GM19468 (cell line): Measurements from ENCODE around the gene STOML2.

ENCODE experiments used
- ATAC-seq: cut with Tn5 transposase; IDR thresholded peaks from one replicate; pipeline ENCODE4 v1.9.1; 2021; ENCODE audit warnings: mild to moderate bottlenecking, moderate library complexity, moderate number of reproducible peaks; ENCODE audit not compliant: unreplicated experiment; ENCODE audit errors: extremely low read depth

Gene STOML2

DNA sequence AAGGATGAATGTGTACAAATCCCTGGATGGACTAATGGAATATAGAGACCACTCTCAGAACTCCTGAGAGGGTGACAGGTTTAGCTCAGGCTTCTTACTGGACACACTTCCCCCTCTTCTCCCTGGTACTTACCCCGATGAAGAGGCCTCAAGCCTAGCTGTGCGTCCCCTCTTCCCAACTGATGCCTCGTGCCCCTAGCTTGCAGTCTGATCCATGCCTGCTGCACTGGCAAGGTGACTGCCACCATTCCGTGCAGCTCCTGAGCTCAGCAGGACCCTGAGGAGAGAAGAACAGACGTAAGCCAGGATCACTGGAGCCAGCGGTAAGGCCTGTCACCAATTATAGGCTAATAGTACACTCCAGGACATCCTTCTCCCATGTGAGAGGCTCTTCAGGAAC lies 5.5 kb upstream of the STOML2 start:
- ATAC-seq: no peak

DNA sequence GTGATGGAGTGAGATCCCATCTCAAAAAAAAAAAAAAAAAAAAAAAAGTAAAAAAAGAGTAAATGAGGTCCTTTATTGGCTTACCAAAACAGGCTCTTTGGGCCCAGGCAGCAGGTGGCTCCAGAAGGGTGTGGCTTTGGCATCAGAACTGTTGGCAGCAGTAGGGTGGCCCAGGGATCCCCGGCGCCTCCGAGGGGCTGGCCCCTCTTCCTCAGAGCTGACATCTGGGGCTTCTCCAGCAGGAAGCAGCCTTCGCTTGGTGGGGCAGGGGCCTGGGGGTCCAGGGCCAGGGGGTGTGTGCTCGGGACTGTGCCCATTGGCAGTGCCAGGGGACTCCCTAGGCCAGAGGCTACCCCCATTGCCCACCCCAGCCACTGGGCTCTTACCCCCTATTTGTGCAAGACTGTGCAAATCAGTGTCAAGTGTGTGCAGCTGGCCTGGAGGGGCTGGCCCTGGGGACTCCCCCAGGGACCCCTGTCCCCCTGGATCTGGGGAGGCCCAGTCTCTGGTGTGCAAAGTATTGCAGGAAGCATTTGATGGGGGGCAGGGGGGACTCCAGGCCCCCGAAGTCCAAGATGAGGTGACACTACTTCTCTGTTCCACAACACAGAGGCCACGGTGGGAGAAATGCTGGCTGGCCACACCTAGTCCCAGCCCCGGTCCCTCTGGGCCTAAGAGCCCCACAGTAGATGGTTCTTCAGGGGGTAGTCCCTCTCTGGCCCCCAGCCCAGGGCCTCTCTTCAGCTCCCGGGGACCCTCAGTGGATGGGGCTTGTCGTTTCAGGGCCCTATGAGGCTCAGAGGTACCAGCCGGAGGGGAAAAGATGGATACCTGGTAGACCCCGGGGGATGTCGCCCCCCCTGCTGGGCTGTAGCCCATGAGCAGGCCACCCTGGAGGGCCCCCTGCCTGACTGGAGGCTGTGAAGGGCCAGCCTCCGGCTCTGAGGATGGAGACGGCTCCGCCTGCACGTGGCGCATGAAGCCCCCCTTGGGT lies 4.7 kb upstream of the STOML2 start:
- ATAC-seq: no peak

DNA sequence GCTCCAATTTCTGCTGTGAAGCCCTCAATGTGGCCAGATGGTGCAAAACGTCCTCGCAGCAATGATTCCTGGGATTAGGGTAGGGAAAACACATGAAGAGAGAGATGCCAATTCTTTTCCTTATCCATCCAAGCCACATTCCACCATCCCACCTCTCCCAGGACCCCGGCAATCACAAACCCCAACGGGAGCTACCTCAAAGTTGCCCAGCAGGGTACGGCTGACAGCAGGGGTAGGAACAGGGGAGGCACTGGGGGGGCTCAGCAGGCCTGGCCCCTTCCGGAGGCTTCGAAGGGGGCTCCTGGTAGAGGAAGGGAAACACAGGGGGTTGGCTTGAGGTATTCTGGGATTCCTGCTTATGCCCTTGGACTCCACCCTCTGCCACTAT lies 3.4 kb upstream of the STOML2 start:
- ATAC-seq: no peak

DNA sequence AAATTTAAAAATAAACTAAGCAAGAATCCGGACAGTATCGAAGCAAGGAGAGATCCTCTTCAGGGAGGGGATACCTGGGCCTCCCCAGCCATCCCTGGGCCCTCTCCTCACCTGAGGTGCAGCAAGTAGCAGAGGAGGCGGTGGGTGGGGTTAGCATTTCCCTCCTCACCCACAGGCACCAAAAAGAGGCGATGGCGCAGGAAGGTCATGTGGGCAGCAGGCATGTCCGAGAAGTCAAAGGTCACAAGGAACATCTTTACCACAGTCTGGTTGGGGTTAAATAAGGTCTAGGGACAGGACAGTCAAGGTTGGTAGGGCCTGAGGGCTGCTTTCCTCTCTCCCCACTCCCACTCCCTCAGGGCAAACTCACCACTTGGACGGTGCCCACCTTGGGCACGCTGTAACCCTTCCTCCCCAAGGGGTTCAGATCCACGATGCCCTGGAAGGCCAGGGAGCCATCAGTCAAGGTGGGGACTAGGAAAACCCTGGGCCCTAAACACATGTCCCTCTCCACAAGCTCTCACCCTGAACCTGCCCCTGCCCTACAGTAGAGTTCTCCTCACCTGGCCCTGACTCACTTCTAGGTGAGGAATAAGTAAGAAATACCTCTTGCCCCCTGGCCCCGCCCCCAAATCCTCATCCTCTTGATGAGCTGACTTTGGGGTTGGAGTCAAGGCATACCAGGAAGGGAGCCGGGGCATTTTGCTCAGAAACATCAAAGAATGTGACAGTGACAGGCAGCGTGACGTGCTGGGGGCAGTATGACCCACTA lies 2.8 kb upstream of the STOML2 start:
- no peak for ATAC-seq

DNA sequence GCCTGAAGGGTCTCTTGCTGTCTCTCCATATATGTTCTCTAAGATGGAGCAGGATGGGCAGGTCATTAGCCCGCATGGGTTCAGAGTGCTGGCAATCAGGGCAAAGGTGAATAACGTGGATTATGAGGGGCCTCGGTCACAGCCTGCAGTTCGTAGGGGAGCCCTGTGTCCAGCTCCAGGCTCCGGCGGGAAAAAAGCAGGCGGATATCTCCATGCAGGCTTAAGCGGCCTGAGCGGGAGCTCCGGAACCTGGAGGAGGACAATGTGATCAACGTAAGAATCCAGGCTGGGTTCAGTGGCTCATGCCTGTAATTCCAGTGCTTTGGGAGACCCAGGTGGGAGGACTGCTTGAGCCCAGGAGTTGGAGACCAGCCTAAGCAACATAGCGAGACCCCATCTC lies 2.2 kb upstream of the STOML2 start:
- no peak for ATAC-seq

DNA sequence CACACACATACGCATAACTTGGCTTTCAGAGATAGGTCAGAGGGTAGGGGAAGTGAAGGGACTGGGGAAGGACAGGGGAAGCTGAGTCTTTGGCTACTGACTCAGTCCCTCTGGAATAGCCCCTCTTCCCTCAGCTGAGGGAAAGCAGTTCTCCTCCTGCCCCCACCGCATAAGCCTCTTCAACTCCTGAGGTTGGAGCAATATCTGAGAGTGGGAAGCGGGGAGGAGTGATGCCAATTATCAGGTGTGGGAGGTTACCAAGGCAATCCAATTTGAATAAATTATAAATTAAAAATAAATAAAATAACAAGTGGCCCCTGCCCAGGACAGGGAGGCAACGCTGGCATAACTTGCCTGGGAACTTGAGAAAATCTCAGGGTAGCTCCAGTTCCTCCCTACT lies 1.7 kb upstream of the STOML2 start:
- ATAC-seq: no peak

DNA sequence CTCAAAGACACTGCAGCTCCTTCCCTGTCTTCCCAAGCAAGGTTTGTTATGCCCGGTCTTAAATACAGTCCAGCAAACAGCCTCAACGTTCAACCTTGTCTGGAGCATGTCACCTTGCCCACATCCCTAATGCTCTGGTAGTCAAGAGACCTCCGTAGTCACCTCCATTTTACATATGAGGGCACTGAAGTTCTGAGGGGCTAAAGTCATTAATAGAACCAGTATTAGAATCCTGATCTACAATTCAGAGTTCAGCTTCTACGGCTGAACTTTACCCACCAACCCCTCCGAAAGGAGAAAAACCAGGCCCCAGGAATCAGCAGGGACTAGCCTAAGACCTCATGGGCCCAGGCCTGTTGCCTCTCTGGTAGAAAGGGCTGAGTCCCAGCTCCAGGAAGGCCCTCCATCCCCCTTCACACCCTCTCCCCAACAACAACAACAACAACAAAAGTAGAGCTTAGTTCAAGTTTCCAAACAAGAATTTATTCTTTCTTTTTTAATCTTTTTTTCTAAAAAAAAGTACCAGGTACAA lies 795 bp upstream of the STOML2 start:
- no peak for ATAC-seq

DNA sequence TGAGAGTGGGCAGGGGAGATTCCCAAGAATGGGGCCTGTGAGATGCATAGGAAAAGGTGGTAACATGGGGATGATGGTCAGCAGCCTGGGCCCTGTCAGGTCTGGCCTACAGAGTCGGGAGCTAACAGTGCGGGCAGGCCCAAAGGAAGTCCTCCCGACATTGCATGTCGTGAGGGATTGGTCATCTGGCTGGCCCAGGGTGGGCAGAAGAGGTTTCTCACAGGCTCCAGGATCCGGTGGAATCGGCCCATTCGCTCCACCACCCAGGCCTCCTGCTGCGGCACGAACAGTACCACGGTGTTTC lies 514 bp downstream of the STOML2 start:
- ATAC-seq: no peak

DNA sequence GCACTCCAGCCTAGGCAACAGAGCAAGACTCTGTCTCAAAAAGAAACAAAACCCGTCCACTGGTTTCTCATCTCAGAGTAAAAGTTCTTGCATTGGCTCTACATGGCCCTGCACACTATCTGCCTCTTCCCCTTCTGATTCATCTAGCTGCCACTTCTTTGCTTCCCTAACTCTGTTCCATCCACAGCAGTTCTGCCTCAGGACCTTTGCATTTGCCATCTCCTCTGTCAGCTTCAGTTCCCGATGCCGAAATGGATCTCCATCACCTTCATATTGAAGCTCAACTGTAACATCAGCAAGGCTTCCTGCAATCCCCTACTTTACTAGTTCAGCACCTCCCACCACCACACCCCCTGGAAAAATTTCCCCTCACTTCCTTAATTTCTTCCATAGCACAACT lies 5.4 kb downstream of the STOML2 start:
- ATAC-seq: no peak

DNA sequence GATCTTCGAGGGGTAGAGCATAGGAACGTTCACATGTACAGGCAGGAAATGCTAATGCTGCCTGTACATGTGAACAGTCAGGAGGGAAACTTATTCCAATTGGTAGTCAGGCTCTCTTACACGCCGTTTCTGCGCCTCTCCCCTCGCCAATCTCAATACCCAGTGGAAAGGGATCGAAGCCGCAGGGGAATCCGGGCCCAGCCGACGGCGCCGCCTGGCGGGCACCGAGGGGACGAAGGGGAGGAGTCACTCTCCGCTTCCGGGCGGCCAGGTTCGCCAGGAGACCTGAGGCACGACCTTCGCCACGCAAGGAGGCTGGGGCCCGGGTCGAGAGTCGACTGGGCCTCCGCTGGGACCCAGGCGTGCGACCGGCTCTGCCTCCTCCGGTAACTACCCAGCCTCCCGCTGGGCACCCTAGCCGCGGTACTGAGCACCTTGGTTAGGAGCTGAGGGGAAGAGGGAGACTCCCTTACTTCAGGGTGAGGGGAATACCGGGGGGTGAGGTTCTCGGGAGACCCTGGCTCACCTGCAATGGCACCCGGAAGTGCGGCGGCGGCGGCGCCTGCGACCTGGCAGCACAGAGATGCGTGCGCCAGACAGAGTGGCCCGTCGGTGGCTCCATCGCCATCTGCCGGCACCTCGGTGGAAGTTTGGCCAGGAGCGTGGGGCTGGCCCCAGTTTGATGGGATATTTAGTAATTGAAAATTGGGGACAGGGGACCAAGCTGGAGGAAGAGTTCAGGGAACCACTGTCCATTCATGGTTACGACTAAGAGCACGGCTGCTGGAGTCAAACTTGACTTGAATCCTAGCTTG lies 6.7 kb downstream of the STOML2 start, which contains the start of gene PIGO:
PIGO (minus strand) TSS at position 557 of the 815 bp plus-strand sequence. CDS start 1,026 bp downstream, outside the sequence.
- ATAC-seq: peak; percentile 59

DNA sequence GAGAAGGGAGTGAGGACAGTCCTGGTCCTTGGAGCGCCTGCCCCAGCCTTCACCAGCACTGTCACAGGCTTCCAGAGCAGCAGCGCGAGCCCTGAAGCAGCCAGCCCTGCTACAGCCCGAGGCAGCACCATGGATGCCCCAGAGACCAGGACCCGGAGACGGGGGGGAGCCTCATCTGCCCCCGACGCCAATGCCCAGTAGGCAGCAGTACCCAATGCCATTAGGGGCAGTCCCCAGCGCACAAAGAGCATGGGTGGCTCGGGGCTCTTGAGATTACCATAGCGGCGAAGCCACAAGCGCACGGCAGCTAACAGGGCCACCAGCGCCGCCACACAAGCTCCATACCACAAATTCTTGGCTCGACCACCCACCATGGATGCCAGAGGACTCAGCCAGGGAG lies 11.4 kb downstream of the STOML2 start:
- no peak for ATAC-seq

DNA sequence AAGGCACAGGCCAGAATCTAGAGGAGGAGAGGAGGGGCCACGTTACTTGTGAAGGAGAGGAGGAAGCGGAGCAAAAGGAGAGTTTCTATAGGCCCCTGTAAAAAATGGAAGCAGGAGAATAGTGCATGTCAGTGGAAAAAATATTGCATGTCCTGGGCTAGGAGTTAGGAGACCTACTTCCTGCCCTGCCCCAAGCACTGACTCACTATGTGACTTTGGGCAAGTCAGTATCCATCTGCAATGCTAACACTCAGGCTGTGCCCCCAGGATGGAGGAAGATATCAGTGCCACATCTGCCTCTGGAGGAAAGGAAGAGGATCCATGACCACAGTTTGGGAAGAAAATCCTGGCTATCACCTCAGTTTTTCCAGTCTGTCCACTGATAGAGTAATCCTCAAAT lies 13.5 kb downstream of the STOML2 start:
- no peak for ATAC-seq

DNA sequence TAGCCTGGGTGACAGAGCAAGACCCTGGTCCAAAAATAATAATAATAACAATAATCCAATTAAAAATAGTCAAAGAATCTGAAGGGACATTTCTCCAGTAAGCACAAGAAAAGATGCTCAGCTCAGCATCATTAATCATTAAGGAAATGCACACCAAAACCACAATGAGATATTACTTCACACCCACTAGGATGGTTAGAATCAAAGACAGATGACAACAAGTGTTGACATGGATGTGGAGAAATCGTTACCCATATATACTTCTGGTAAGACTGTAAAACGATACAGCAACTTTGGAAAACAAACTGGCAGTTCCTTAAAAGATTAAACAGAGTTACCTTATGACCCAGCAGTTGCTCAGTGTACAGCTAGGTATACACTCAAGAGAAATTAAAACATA lies 17.9 kb downstream of the STOML2 start:
- no peak for ATAC-seq

DNA sequence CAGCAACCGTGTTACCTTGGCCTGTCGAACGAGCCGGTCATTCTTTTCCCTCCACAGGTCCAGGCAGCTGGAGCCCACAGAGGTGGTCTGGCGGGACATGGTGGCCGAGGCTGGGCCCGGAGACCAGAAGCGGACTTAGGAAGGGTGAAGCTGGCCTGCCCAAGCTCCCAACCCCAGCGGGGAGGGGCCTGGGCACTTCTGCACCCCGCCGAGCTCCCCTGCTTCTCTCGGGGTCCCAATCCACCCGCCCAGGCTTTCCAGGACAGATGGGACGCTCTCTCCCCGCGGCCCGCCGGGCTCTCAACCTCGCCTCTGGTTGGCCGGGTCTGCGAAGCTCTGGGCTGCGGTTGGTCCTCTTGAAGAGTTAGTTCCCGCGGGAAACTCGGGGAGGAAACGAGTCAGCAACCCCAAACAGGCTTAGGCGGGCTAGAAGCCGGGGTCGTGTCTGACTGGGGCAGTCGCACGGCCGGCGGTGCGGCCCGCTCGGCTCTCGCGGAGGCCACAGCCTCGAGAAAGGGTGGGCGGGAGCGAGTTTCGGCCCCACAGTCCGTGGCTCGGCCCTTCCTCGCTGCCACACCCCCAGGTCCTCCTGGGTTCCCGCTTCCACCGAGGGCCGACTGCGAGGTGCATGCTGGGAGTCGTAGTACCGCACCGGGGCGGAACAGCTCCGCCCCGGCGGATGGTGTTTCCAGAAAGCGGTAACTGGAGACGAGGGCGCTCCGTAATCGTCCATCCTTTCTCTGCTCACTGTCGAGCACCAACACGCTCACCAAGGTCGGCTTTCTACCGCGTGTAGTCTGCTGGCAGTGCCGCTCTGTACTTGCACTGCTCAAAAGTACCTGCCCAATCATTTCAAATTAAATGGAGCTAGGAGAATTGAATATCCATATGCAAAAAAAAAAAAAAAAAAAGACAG lies 23.2 kb downstream of the STOML2 start, which contains the start of gene FANCG:
FANCG (minus strand) TSS at position 517 of the 916 bp plus-strand sequence; CDS start at position 99, 418 bp downstream.
- ATAC-seq: peak; percentile 84

DNA sequence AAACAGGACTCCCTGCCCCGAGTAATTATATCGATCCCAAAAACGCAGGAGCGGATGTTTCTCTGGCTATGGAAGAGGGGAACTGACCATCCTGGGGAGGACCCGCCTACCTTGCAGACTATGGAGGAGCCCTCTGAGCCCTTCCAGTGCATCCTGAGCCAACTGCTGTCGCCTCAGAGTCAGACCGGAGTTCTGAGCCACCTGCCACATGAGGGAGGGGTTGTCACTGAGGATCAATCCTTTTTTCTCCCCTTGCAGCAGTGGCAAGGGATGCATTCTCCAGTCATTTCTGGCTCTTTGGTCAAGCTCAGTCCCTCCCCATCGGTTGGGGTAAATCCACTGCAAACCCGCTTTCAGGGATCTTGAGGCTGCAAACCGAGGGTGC lies 23.9 kb downstream of the STOML2 start:
- ATAC-seq: no peak

DNA sequence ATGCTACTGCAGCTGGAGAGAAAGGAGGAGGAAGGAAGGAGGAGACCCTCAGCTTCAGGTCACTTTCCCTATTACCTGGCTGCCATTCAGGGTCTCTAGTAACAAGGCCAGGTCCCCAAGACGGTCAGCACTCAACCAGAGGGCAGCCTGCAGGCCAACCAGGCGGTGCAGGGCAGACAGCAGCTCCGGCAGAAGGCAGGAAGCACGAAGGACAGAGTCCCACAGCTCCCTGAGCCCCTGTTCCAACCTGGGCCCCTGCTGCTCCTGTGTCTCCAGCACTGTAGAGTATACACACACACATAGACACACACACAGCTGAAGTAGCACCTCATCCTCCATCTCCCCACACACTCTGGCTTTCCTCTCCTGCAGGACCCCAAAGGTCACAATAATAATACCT lies 24.9 kb downstream of the STOML2 start:
- ATAC-seq: no peak

DNA sequence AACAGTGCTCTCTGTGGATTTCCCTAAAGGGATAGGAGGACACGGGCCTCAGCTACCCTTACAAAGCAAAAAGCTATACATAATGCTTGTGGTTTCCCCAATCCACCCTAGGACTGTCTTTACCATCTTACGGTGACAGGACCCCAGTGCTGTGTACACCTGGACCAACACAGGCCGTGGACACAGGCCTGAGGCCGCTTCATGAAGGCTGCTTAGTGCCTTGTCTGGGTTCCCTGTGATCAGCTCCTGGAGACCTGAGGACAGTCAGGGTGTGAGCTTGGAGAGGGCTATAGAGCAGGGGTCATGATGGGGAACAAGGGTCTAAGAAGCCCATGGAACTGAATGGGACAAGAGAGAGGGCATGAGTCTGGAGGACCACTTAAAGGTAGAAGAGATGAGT lies 26.1 kb downstream of the STOML2 start:
- ATAC-seq: no peak

DNA sequence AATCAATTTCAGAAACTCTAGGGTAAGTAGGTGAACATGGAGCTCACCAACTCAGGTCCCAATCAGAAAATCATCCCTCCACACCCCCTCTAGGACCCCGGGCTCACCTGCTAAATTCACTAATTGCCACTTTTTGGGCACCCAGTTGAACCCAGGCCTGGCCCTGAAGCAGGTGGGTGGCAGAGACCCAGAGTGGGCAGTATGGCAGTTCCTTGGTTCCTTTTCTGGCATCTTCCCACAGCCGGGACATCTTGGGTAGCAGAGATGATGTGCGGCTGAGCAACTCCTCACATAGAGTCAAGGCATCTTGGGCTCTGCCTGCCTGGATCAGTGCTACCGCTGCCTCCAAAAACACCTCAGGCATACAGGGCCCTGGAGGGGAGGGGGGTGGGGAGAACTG lies 27.6 kb downstream of the STOML2 start:
- ATAC-seq: no peak

DNA sequence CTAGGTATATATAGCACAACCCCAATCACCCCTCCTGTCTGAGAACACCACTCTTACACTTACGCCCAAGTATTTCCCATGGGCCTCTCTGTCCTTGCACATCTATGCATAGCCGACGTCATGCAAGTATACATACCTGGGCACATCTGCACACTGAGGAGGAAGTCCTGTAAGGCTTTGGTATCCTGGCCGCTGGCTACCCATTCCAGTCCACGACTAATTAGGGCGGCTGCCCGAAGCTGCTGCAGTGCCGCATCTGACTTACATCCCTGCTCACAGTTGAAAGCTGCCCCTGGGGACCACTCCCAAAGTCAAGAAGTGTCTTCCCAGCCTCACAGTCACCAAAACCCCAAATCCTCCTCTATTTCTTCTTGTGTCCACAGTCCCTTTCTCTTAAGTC lies 28.1 kb downstream of the STOML2 start:
- no peak for ATAC-seq
